T1000 (cell line): ENCODE results near the gene SHLD1.
"Not testable (repeated sequence)": the region's sequence is repeated elsewhere in the genome, so short reads cannot be mapped to it uniquely, and the experiment has no call there.

Experiments used
- DNase-seq: peaks from one replicate; lab custom pipeline; 2025; ENCODE audit warnings: mixed read lengths; lab: John Stamatoyannopoulos, UW

The SHLD1 gene

DNA sequence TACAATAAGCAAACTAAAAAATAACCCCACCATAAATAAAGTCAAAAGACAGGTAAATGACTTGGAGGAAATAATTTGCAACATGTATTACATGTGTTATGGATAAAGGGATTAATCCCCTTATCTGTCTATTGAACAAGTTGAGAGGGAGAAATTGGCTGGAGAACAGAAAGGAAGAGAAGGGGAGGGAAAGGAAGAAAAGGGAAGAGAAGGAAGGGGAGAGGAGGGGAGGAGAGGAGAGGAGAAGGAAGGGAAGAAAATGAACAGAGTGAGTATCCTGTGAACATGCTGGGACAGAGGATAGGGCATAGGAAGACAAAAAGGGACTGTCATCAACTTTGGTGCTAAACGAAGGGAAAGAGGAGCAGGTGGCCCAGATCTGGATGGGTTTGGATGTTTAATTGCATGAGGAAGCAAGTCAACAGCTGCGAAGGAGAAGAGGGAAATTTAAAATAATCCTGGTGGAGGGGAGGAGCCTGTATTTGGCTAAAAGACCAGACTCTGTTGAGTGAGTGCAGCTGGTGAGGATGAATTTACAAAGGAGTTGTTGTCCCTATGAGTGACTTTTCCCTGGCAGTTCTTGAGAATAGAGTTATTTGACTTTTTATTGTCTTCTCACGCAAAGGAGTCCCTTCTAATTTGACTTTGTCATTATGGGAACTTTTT is 14.2 kb upstream of the SHLD1 start:
- DNase-seq, result no peak

GRCh38 chr20:5737619-5737953 is 12.6 kb upstream of the SHLD1 start:
- no peak for DNase-seq

GRCh38 chr20:5737966-5738365 is 12.2 kb upstream of the SHLD1 start:
- no peak for DNase-seq

DNA sequence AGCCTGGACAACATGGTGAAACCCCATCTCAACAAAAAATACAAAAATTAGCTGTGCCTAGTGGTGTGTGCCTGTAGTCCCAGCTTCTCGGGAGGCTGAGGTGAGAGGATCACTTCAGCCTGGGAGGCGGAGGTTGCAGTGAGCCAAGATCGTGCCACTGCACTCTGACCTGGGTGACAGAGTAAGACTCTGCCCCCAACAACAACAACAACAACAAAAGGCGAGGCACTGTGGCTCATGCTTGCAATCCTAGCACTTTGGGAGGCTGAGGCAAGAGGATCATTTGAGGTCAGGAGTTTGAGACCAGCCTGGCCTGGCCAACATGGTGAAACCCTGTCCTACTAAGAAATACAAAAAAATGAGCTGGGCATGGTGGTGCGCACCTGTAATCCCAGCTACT is 9.6 kb upstream of the SHLD1 start:
- not testable (repeated sequence) for DNase-seq

- no peak for DNase-seq
Measured at GRCh38 chr20:5741089-5741488, 9.1 kb upstream of the SHLD1 start.

DNA sequence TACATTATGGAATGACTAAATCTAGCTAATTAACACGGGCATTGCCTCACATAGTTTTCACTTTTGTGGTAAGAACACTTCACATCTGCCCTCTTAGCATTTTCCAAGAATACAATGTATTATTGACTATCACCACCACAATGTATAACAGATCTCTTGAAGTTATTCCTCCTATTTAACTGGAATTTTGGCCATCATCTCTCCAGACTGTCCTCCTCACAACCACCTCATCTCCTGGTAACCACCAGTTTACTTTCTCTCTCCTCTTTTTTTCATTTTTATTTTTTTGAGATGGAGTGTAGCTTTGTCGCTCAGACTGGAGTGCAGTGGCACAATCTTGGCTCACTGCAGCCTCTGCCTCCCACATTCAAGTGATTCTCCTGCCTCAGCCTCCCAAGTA is 8.2 kb upstream of the SHLD1 start:
- DNase-seq, result no peak

GRCh38 chr20:5745416-5746030 is 4.7 kb upstream of the SHLD1 start:
- DNase-seq, result no peak

- DNase-seq, result no peak
Measured at GRCh38 chr20:5746064-5746463, 4.1 kb upstream of the SHLD1 start.

GRCh38 chr20:5748246-5748645 is 2.0 kb upstream of the SHLD1 start:
- no peak for DNase-seq

DNA sequence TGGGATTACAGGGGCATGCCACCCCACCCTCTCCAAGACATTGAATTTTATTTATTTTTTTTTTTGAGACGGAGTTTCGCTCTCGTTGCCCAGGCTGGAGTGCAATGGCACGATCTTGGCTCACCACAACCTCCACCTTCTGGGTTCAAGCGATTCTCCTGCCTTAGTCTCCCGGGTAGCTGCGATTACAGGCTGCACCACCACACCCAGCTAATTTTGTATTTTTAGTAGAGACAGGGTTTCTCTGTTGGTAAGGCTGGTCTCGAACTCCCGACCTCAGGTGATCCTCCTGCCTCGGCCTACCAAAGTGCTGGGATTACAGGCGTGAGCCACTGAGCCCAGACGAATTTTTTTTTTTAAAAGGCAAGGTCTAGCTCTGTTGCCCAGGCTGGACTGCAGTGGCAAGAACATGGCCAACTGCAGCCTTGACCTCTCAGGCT is 669 bp upstream of the SHLD1 start:
- not testable (repeated sequence) for DNase-seq

DNA sequence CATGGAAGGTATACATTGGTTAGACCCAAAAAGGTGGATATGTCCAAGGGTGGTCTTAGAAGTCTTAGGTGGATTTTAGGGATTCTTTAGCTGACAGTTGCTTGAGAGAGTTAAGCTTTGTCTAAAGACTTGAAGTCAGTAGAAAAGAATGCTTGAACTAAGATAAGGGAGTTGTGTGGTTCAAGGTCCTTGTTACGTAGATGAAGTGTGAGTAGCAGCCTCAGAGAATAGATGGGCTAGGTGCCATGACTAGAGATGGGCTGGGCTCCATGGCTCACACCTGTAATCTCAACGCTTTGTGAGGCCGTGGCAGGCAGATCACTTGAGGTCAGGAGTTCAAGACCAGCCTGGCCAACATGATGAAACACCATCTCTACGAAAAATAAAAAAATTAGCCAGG is 1.7 kb downstream of the SHLD1 start:
- no peak for DNase-seq

- DNase-seq, result no peak
Measured at GRCh38 chr20:5753814-5754213, 3.6 kb downstream of the SHLD1 start.

DNA sequence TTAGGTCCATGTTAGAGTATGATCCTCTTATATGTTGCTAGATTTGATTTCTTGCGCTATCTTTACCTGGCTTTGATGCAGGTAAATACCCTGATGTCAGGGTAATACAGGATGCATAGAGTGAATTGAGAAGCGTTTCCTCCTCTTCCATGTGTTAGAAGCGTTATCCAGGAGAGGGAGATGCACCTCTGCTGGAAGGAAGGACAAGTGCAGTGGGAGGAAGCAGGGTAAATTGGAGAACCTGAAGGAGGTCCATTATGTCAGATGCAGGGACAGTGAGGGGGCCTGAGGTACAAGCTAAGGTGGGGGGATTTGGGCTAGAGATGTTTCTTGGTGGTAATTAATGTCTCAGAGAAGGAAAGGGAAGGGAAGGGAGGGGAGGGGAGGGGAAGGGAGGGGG is 7.7 kb downstream of the SHLD1 start:
- DNase-seq, result no peak

DNA sequence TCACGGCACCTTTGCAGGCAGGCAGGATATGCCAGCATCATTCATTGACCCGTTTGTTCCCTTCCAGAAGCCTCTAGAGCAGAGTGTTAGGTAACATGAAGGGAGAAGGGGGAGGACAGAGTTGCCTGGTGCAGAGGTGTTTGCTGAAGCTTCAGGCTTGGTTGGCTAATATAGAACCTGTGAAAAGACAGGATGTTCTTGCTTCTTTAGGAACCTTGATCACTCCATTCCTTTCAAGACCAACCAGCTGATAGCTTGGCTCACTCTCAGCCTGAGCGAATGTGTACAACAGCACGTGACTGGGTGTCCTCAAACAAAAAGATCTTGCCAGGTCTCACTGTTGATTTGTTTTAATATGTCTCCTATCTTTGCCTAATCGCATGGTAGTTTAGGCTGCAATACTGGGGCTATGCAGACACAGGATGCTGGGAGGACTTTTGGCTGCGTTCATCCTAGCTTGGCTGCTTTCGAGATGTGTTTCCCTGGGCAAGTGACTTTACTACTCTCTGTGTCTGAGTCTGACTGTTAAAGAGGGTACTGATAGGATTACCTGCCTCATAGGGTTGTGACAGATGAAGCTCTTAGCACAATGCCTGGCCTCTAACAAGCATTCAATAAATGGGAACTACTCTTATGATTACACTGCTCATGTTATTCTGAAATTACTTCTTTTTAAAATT is 16.0 kb downstream of the SHLD1 start:
- no peak for DNase-seq

DNA sequence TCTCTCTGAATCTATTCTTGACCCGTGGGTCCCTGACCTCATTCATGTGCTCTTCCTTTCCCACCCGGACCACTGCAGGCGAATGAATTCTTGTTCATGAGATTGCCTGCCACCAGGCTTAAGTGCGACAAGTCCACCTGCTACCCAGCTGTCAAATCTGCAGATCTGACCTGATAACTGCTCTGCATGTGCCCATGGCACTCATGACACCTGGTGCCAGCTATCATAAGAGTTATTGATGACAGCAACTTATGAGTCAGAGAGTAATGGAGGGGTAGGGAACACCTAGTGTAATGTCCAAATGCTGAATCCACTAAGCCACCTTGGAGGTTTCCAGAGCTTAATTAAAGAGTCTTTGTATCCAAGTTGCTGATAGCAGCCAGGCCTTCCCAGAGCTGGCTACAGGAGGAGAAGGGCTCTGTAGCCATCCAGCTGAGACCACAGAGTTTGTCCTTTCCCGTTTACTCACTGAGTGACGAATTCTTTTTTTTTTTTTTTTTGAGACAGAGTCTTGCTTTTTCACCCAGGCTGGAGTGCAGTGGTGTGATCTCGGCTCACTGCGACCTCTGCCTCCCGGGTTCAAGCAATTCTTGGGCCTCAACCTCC is 17.4 kb downstream of the SHLD1 start:
- DNase-seq, result no peak

DNA sequence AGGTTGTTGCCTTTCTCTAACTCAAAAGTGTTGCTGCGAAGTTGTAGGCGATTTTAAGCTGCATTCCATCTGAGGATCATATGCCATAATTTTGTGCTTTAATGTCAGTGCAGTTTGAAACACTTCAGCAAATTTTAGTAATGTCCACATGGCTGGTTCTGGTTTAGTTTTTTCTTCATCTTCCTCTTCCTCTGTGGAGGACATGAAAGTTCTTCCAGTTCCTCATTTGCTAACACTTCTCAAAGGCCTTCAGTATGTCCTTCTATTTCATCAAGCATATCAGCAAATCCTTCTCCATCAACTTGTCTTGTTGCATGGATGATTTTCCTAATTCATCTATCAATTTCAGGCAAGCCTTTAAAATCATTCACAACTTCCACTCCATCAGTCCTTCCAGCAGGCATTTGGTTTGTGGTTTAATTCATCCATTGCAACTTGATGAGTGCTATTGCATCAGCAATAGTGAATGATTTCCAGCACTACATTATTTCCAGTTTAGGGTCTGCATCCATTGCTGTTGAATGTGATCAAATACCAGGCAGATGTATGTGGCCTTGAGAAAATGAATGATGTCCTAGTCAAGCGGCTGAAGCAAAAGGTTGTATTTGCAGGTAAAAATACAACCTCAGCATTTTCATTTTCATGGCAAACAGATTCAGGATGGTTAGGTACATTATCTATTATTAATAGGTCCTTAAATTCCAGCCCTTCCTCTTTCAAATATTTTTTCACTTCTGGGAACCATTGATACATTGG is 20.2 kb downstream of the SHLD1 start:
- DNase-seq, result no peak

DNA sequence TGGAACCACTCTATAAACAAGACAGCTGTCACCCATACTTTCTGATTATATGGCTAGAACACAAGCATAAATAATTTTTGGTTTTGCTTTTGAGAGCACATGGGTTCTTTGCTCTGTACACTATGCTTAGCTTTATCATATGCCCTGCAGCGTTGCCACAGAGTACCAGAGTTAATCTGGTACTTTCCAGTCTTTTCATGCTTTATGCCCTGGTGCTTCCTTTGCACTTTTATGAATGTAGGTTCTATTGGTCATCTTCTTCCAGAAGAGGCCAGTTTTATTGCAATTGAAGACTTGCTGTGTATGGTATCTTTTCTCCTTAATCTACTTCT is 20.8 kb downstream of the SHLD1 start:
- DNase-seq, result no peak

- no peak for DNase-seq
Measured at GRCh38 chr20:5772704-5773103, 22.5 kb downstream of the SHLD1 start.

GRCh38 chr20:5773589-5773988 is 23.4 kb downstream of the SHLD1 start:
- DNase-seq, result no peak

GRCh38 chr20:5776077-5776476 is 25.9 kb downstream of the SHLD1 start:
- DNase-seq, result no peak

DNA sequence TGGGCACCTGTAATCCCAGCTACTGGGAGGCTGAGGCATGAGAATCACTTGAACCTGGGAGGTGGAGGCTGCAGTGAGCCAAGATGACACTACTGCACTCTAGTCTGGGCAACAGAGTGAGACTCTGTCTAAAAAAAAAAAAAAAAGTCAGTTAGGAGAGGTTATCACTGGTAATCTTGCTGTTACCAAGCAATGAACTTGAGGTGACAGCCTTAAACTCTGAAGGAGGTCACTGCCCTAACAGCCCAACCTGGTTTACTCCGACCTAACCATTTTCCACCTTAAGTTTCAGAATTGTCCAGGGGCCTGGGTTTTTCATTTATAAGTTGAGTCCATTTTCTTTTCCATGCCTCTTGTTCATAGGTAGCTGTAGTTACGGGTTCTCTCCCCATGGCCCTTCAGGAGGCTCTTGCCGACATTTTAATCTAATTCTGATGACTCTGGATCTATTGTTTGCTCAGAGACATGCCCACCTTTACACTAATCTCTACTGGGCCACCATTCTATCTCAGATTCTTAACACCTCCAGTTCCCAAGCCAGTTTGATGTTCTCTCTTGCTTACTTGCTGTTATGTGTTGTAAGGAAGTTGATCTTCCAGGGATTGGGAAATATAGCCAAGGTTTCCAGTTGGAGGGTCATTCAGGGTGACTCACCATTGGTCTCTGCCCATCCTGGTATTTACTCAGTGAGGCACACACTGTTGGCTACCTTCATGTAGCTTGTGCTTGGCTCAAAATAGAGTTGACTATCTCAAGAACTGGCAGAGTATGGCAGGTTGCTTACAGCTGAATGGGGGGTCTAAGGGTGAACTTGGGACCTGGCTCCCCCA is 29.1 kb downstream of the SHLD1 start:
- DNase-seq, result no peak

DNA sequence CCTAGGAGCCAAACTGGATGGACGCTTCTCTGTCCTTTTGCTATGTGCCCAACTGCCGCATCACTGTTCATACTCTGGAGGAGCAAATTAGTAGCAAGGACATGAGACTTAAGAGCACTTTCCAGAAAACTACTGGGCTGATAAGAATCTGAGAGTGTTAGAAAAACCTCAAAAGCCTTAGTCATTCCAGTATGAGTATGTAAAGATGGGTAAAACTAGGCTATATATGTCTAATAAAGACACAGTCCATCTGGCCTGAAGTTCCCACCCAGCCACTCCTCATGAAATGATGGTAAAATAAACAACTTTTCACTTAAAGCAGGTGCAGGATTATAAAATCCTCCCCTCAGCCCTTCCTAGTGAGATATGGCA is 30.6 kb downstream of the SHLD1 start:
- no peak for DNase-seq
